IMR-90 (cell line): ENCODE data around the gene SPAG16. TPM values are rescaled to one million over a fixed set of nuclear protein-coding genes. Genes with fewer than 3 reads are reported as not detected.

Source experiments
- ATAC-seq: fragments of 200-7000 bp; cut with Tn5 transposase; 2 replicates; pipeline ENCODE4 v1.9.1; 2020; ENCODE audit warnings: low read depth, mild to moderate bottlenecking, moderate library complexity
- BruUV-seq: library from RNA; stranded (reverse); fragments of 400-500 nt; replicated peaks from 2 replicates; lab custom pipeline; 2021; lab: Mats Ljungman, UMichigan
- CTCF ChIA-PET: fragments of 300-600 bp; formaldehyde crosslinking; extraction: SDS; loops from one replicate; lab custom pipeline; 2021; ENCODE audit warnings: antibody characterized with exemption; lab: Yijun Ruan, JAX
- POLR2A ChIA-PET: fragments of 300-600 bp; sonication (Branson Sonifier 250); formaldehyde crosslinking; loops from one replicate; lab custom pipeline; 2022; ENCODE audit warnings: antibody characterized with exemption; ENCODE audit not compliant: unreplicated experiment; lab: Charles Lee
- DNase-seq: peaks from one replicate; pipeline ENCODE4 v3.0.0; 2013
- H2AFZ ChIP-seq: replicated peaks from 2 replicates; pipeline ENCODE3; 2013; ENCODE audit warnings: low read length, mild to moderate bottlenecking; ENCODE audit not compliant: poor library complexity
- H2AK5ac ChIP-seq: 2 replicates; pipeline ENCODE4 v1.6.1; 2013; ENCODE audit warnings: low read depth, low read length, inconsistent platforms
- H2AK9ac ChIP-seq: replicated peaks from 2 replicates; pipeline ENCODE3; 2013; ENCODE audit warnings: mild to moderate bottlenecking, low read depth, low read length, moderate library complexity; ENCODE audit not compliant: poor library complexity
- H2BK120ac ChIP-seq: 2 replicates; pipeline ENCODE4 v1.6.1; 2013; ENCODE audit warnings: low read depth, low read length, inconsistent platforms
- H2BK15ac ChIP-seq: 3 replicates; pipeline ENCODE4 v1.6.1; 2013; ENCODE audit warnings: low read depth, low read length, inconsistent platforms
- H2BK20ac ChIP-seq: 2 replicates; pipeline ENCODE4 v1.6.1; 2013; ENCODE audit warnings: low read depth, mild to moderate bottlenecking, inconsistent platforms, low read length, moderate library complexity
- H2BK5ac ChIP-seq: 2 replicates; pipeline ENCODE4 v1.6.1; 2013; ENCODE audit warnings: mild to moderate bottlenecking, low read depth, low read length, inconsistent platforms; ENCODE audit not compliant: poor library complexity, severe bottlenecking
- H3K14ac ChIP-seq: replicated peaks from 2 replicates; pipeline ENCODE4 v1.6.1; 2013; ENCODE audit warnings: low read depth, low read length, inconsistent platforms
- H3K18ac ChIP-seq: 2 replicates; pipeline ENCODE4 v1.6.1; 2013; ENCODE audit warnings: low read depth, low read length, control low read depth
- H3K23ac ChIP-seq: 2 replicates; pipeline ENCODE4 v1.6.1; 2013; ENCODE audit warnings: low read depth, low read length, inconsistent platforms
- H3K27ac ChIP-seq: 2 replicates; pipeline ENCODE4 v1.5.1; 2013; ENCODE audit warnings: mild to moderate bottlenecking, control low read depth, low read length; ENCODE audit not compliant: insufficient read depth
- H3K27me3 ChIP-seq: 2 replicates; pipeline ENCODE4 v1.6.1; 2013; ENCODE audit warnings: low read length; ENCODE audit not compliant: control insufficient read depth, insufficient read depth
- H3K36me3 ChIP-seq: 2 replicates; pipeline ENCODE4 v1.6.1; 2013; ENCODE audit warnings: low read length, mixed read lengths; ENCODE audit not compliant: control insufficient read depth, insufficient read depth
- H3K4ac ChIP-seq: 2 replicates; pipeline ENCODE4 v1.6.1; 2013; ENCODE audit warnings: low read depth, low read length, inconsistent platforms
- H3K4me1 ChIP-seq: 2 replicates; pipeline ENCODE4 v1.6.1; 2013; ENCODE audit warnings: low read length, mixed read lengths; ENCODE audit not compliant: control insufficient read depth, insufficient read depth
- H3K4me2 ChIP-seq: 2 replicates; pipeline ENCODE4 v1.6.1; 2013; ENCODE audit warnings: low read depth, mild to moderate bottlenecking, control low read depth, low read length, moderate library complexity
- H3K4me3 ChIP-seq: 2 replicates; pipeline ENCODE4 v1.5.1; 2013; ENCODE audit warnings: low read depth, mild to moderate bottlenecking, control low read depth, low read length, moderate library complexity; ENCODE audit not compliant: insufficient read depth
- H3K56ac ChIP-seq: 2 replicates; pipeline ENCODE4 v1.6.1; 2013; ENCODE audit warnings: low read length, inconsistent platforms; ENCODE audit not compliant: insufficient read depth; ENCODE audit errors: extremely low read depth
- H3K79me1 ChIP-seq, 2 experiments: 2 replicates each; pipeline ENCODE4 v1.6.1; 2013; ENCODE audit warnings: low read length in 2 of 2, inconsistent platforms in 1 of 2, low read depth in 1 of 2
- H3K9ac ChIP-seq: 2 replicates; pipeline ENCODE4 v1.6.1; 2013; ENCODE audit warnings: low read depth, low read length, control low read depth
- H3K9me1 ChIP-seq: 2 replicates; pipeline ENCODE4 v1.6.1; 2013; ENCODE audit warnings: low read length, inconsistent platforms; ENCODE audit not compliant: insufficient read depth
- H3K9me3 ChIP-seq: 2 replicates; pipeline ENCODE4 v1.6.1; 2013; ENCODE audit warnings: low read length; ENCODE audit not compliant: control insufficient read depth, insufficient read depth
- H4K20me1 ChIP-seq: 2 replicates; pipeline ENCODE4 v1.6.1; 2013; ENCODE audit warnings: low read length, inconsistent platforms; ENCODE audit not compliant: insufficient read depth
- H4K5ac ChIP-seq: 2 replicates; pipeline ENCODE4 v1.6.1; 2013; ENCODE audit warnings: mild to moderate bottlenecking, low read depth, low read length, control low read depth
- H4K8ac ChIP-seq, 2 experiments: 2 replicates each; pipeline ENCODE4 v1.6.1; 2013; ENCODE audit warnings: low read depth in 2 of 2, low read length in 2 of 2, control low read depth in 1 of 2, inconsistent platforms in 1 of 2
- H4K91ac ChIP-seq: 2 replicates; pipeline ENCODE4 v1.6.1; 2013; ENCODE audit warnings: low read depth, low read length, inconsistent platforms; ENCODE audit not compliant: insufficient read depth
- BHLHE40 ChIP-seq: fragments of 150-350 bp; IDR thresholded peaks from 2 replicates; pipeline ENCODE4 v1.6.1; 2016; ENCODE audit warnings: mild to moderate bottlenecking, low read depth, low read length
- CEBPB ChIP-seq: IDR thresholded peaks from 2 replicates; pipeline ENCODE4 v1.6.1; 2012; ENCODE audit warnings: low read depth, low read length, improper control_type of control experiment
- CHD1 ChIP-seq: IDR thresholded peaks from 2 replicates; pipeline ENCODE4 v1.6.1; 2012; ENCODE audit warnings: low read depth, low read length, improper control_type of control experiment
- CTCF ChIP-seq: conservative IDR thresholded peaks from 2 replicates; pipeline ENCODE4 v1.5.1; 2012; ENCODE audit warnings: mild to moderate bottlenecking, low read depth, low read length, improper control_type of control experiment
- ELK1 ChIP-seq: fragments of 150-350 bp; IDR thresholded peaks from 2 replicates; pipeline ENCODE4 v1.6.1; 2016; ENCODE audit warnings: low read depth, mild to moderate bottlenecking, low read length, moderate library complexity, borderline replicate concordance
- FOS ChIP-seq: fragments of 150-350 bp; IDR thresholded peaks from 2 replicates; pipeline ENCODE4 v1.6.1; 2016; ENCODE audit warnings: low read depth, low read length
- MAFK ChIP-seq: IDR thresholded peaks from 2 replicates; pipeline ENCODE4 v1.6.1; 2012; ENCODE audit warnings: low read depth, low read length, improper control_type of control experiment
- MAZ ChIP-seq: IDR thresholded peaks from 2 replicates; pipeline ENCODE4 v1.6.1; 2012; ENCODE audit warnings: low read depth, mild to moderate bottlenecking, low read length, improper control_type of control experiment, moderate library complexity, borderline replicate concordance
- MXI1 ChIP-seq: IDR thresholded peaks from 2 replicates; pipeline ENCODE4 v1.6.1; 2012; ENCODE audit warnings: low read depth, mild to moderate bottlenecking, low read length, moderate library complexity, borderline replicate concordance
- NFE2L2 ChIP-seq: fragments of 150-350 bp; IDR thresholded peaks from 2 replicates; pipeline ENCODE4 v1.6.1; 2016; ENCODE audit warnings: low read depth, mild to moderate bottlenecking, low read length
- POLR2A ChIP-seq: IDR thresholded peaks from 2 replicates; pipeline ENCODE4 v1.6.1; 2012; ENCODE audit warnings: mild to moderate bottlenecking, low read depth, low read length
- RAD21 ChIP-seq: IDR thresholded peaks from 2 replicates; pipeline ENCODE4 v1.6.1; 2012; ENCODE audit warnings: low read length, improper control_type of control experiment
- RCOR1 ChIP-seq: IDR thresholded peaks from 2 replicates; pipeline ENCODE4 v1.6.1; 2012; ENCODE audit warnings: mild to moderate bottlenecking, low read length, improper control_type of control experiment; ENCODE audit not compliant: insufficient replicate concordance
- RFX5 ChIP-seq: IDR thresholded peaks from 2 replicates; pipeline ENCODE4 v1.8.0; 2012; ENCODE audit warnings: low read depth, mild to moderate bottlenecking, low read length, moderate library complexity
- SMC3 ChIP-seq: fragments of 150-350 bp; IDR thresholded peaks from 2 replicates; pipeline ENCODE4 v1.6.1; 2016; ENCODE audit warnings: low read depth, mild to moderate bottlenecking, antibody characterized with exemption, low read length, moderate library complexity
- USF2 ChIP-seq: fragments of 150-350 bp; IDR thresholded peaks from 2 replicates; pipeline ENCODE4 v1.6.1; 2017; ENCODE audit warnings: mild to moderate bottlenecking, antibody characterized with exemption, low read length, low read depth
- WGBS, 2 experiments: methylation state at CpG; one replicate each; pipeline versions ENCODE4 v1.1.5 to v1.1.7; 2013; ENCODE audit warnings: missing lambda C conversion rate in 2 of 2; ENCODE audit not compliant: insufficient read length in 1 of 2; ENCODE audit errors: extremely low coverage in 2 of 2; 5-methylcytosine and 5-hydroxymethylcytosine counted together
- dilution Hi-C: fragments of 300-500 bp; cut with HindIII; formaldehyde crosslinking; loops from one replicate; pipeline ENCODE4 v1.14.3; 2018; ENCODE audit warnings: low sequenced_read_pairs; ENCODE audit not compliant: unreplicated experiment
- in situ Hi-C: fragments of 300-500 bp; cut with MboI; formaldehyde crosslinking; loops from 3 replicates; pipeline ENCODE4 v1.14.3; 2019; ENCODE audit warnings: low sequenced_read_pairs, inconsistent platforms, mixed read lengths
- intact Hi-C: fragments of 100-400 bp; cut with micrococcal nuclease; formaldehyde crosslinking; loops from 2 replicates; pipeline ENCODE4 v1.10.0; 2022
- polyA plus RNA-seq, 3 experiments: library from polyadenylated mRNA; depleted of rRNA; stranded (reverse); fragments of >200 nt; gene quantifications; 2 replicates each; pipeline ENCODE4 v1.2.3, GENCODE V29; 2012; ENCODE audit warnings: low replicate concordance in 1 of 3
- total RNA-seq: library from RNA; depleted of rRNA; stranded (reverse); fragments of >200 nt; gene quantifications from 2 replicates; pipeline ENCODE4 v1.2.3, GENCODE V29; 2012

SPAG16 gene
- total and polyA plus RNA-seq, 2 of the 4 experiments (the other 2 are of a cell fraction): 7.3 to 13.5 TPM

- Histone ChIP-seq H3K4ac (no peak overlapping the region), H3K36me3 (no peaks in the 10 kb centered on the region), H2BK5ac (no peak overlapping the region), H4K5ac (no peak overlapping the region), H4K20me1 (no peaks in the 10 kb centered on the region), H2AFZ (no peak overlapping the region), H3K4me2 (no peak overlapping the region), H3K4me3 (no peak overlapping the region), H2BK120ac (no peak overlapping the region), H4K91ac (no peak overlapping the region), H3K27me3 (no peaks in the 10 kb centered on the region), H2AK9ac (no peak overlapping the region), H3K4me1 (no peaks in the 10 kb centered on the region), H2BK15ac (no peak overlapping the region), H4K8ac (no peak overlapping the region), H3K14ac (no peak overlapping the region), H3K27ac (no peak overlapping the region), H3K23ac (no peak overlapping the region), H3K18ac (no peak overlapping the region), H3K56ac (no peak overlapping the region), H3K9ac (no peak overlapping the region), H3K9me1 (no peaks in the 10 kb centered on the region), H2BK20ac (no peak overlapping the region), H2AK5ac (no peak overlapping the region), H3K79me1 (no peaks in the 10 kb centered on the region), H3K9me3 (no peaks in the 10 kb centered on the region)
- no peak for TF ChIP-seq RCOR1
- TF ChIP-seq MAZ: no peak
- no peak for TF ChIP-seq BHLHE40
- TF ChIP-seq USF2: no peak
- TF ChIP-seq CHD1: no peak
- no peak for TF ChIP-seq RAD21
- TF ChIP-seq CTCF: no peak
- TF ChIP-seq RFX5: no peak
- TF ChIP-seq POLR2A: no peak
- no peak for TF ChIP-seq NFE2L2
- TF ChIP-seq FOS: no peak
- TF ChIP-seq MXI1: no peak
- no peak for TF ChIP-seq ELK1
- no peak for TF ChIP-seq MAFK
- no peak for TF ChIP-seq CEBPB
- no peak for TF ChIP-seq SMC3
- POLR2A ChIA-PET: no interaction called here
- BruUV-seq: no TSS peak
- WGBS, 2 experiments: no CpG with 5 or more reads among the region's 3 CpGs
- ATAC-seq: no peak
- DNase-seq: no peak
- intact Hi-C loops: no loop called here
- CTCF ChIA-PET: no interaction called here
- dilution Hi-C loops: no loop called here
- in situ Hi-C loops: no loop called here
Measured at GRCh38 chr2:214286011-214286410, 1001.7 kb downstream of the SPAG16 start.
